Uterus (tissue), 2 donors: ENCODE data around the gene CACNA1C.

Experiments
- CTCF ChIP-seq, 4 experiments: fragments of 200-600 bp in 2 of 4; fragments of 450-650 bp in 2 of 4; sonication (generic) in 2 of 4; IDR thresholded peaks; one replicate each; pipeline ENCODE4 v1.5.1; 2016 to 2019; ENCODE audit warnings: antibody characterized with exemption in 4 of 4, mild to moderate bottlenecking in 2 of 4, moderate library complexity in 1 of 4
- POLR2A ChIP-seq, 2 donors: fragments of 450-650 bp; IDR thresholded peaks; one replicate each; pipeline ENCODE4 v1.6.1; 2016; ENCODE audit warnings: antibody characterized with exemption in 2 of 2, mild to moderate bottlenecking in 1 of 2, moderate library complexity in 1 of 2

- TF ChIP-seq CTCF (IDR thresholded peaks at IDR 0.05) (no peak), POLR2A (IDR thresholded peaks at IDR 0.05) (no peak)
These were observed 500.8 kb downstream of the CACNA1C start for GRCh38 chr12:2553388-2554126.
